Panc1 (cell line): Measurements from ENCODE around the gene EXOC5.

Experiments
- CTCF ChIP-seq: fragments of 450-650 bp; IDR thresholded peaks from 2 replicates; pipeline ENCODE4 v1.5.1; 2017; ENCODE audit warnings: mild to moderate bottlenecking
- POLR2AphosphoS5 ChIP-seq: IDR thresholded peaks from 2 replicates; pipeline ENCODE4 v1.6.1; 2012; ENCODE audit warnings: mild to moderate bottlenecking, low read depth, low read length, moderate library complexity
- REST ChIP-seq, 2 experiments: IDR thresholded peaks; 2 replicates each; pipeline ENCODE4 v1.6.1; 2011 to 2012; ENCODE audit warnings: low read depth in 2 of 2, control low read depth in 1 of 2, low read length in 1 of 2, mild to moderate bottlenecking in 1 of 2, moderate library complexity in 1 of 2; ENCODE audit not compliant: insufficient read depth in 1 of 2
- SIN3A ChIP-seq: IDR thresholded peaks from 2 replicates; pipeline ENCODE4 v1.6.1; 2012; ENCODE audit warnings: low read depth, mild to moderate bottlenecking, low read length, moderate library complexity, borderline replicate concordance; ENCODE audit not compliant: insufficient read depth

- no peak for TF ChIP-seq CTCF
- no peak for TF ChIP-seq SIN3A
- no peak for TF ChIP-seq POLR2AphosphoS5
- TF ChIP-seq REST (IDR thresholded peaks at IDR 0.05; ENCODE audit: insufficient read depth in 1 of 2, low read depth in 2 of 2, low read length in 1 of 2): no peak
Observed at GRCh38 chr14:57297852-57298251, 29.1 kb upstream of the EXOC5 start.
